Raji (cell line): ENCODE results near the gene ARHGEF7.

Source experiments
- POLR2A ChIP-seq: IDR thresholded peaks from 2 replicates; pipeline ENCODE4 v1.6.1; 2011; ENCODE audit warnings: low read depth, low read length, control low read depth; ENCODE audit not compliant: insufficient read depth

Gene ARHGEF7

GRCh38 chr13:111153279-111153976, 38.3 kb downstream of the ARHGEF7 start:
- peak; percentile 82 for TF ChIP-seq POLR2A

- no peak for TF ChIP-seq POLR2A
These were observed 38.8 kb downstream of the ARHGEF7 start for GRCh38 chr13:111153977-111154332.

GRCh38 chr13:111156421-111156820, 41.3 kb downstream of the ARHGEF7 start:
- TF ChIP-seq POLR2A, result no peak

DNA sequence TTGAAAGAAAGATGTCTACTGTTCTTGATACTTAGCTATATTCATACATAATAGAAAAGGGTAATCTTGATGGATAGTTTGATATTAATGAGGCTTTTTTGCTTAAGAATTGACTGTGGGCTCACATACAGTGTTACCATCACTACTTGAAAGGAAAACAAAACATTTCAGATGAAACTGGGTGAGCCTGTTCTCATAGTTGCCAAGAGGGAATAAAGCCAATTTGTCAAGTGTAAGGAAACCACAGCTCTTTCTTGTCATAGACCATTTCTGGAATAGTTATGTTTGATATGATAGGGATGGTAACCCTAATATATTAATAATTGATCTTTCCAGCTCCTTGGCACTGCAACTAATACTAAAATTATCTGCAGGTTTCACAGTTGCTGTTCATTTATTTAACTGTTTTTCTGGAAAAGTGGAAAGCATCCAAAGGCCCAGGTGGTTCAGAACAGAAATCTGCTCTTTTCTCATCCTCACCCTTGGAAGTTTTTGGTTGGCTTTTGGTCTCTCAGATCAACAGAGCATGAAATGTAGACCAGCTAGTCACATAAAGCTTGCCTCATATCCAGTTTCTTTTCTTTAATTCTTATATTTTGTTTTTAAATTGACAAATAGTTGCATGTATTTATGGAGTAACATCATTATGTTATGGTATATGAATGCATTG, 43.2 kb downstream of the ARHGEF7 start:
- TF ChIP-seq POLR2A, result no peak

GRCh38 chr13:111159362-111160320, 44.5 kb downstream of the ARHGEF7 start:
- no peak for TF ChIP-seq POLR2A

GRCh38 chr13:111160648-111161047, 45.5 kb downstream of the ARHGEF7 start:
- TF ChIP-seq POLR2A, result no peak

- TF ChIP-seq POLR2A, result no peak
These were observed 46.8 kb downstream of the ARHGEF7 start for GRCh38 chr13:111161601-111162600.

- no peak for TF ChIP-seq POLR2A
These were observed 50.3 kb downstream of the ARHGEF7 start for GRCh38 chr13:111165241-111166010.

DNA sequence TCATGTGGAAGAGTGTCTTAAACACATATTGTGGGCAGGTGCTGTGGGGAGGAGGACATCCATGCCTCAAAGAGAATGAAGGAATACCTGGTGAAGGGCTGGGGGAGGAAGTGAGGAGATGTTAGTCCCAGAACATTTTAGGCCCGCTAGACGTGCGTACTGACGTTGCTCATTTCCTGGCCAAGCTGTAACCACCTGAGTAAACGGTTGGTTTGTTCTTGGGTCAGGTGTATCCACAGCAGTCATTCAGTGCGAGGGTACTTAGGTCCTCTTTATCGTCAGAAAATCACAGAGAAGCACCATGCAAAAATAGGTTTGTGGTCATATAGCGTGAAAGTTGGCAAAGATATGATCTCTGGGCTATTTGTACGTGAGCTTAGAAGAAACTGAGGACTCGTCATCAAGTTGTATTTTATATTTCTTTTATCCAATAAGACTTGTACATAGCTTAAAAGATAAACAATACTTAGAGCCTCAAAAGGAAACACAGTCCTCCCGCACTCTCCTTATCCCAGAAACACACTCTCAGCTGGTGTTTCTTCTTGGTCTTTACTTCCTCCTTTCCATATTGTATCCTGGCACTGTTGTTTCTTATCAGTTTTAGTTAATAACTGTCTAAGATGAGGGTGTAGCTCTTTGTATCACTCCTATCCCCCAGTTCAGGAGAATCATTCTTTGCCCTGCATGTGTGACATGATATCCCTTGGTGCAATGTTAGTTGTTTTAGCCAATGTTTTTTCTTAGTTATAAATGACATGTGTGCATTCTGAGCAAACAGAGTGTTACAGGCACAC, 52.0 kb downstream of the ARHGEF7 start:
- TF ChIP-seq POLR2A, result no peak

GRCh38 chr13:111168107-111168506, 53.0 kb downstream of the ARHGEF7 start:
- no peak for TF ChIP-seq POLR2A

DNA sequence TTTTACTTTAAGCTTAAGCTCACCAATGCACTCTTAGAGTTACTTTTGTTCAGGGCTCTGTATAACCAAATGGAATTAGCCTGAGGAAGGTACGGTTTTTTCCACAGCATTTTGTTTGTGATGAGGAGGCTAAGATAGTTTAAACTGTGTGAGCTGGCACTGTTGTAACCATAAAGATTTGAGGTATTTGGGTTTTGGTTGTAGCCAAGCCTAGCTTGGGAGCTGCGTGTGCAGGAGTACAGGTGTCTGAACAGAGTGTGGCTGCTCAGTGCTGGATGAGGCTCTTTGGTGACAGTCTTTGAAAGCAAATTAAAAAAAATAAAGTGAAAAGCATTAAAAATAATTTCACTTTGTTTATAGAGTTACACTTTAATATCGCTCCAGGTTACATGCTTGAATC, 56.0 kb downstream of the ARHGEF7 start:
- TF ChIP-seq POLR2A, result no peak

- no peak for TF ChIP-seq POLR2A
These were observed 56.5 kb downstream of the ARHGEF7 start for GRCh38 chr13:111171629-111172028.
